Measurements from ENCODE around the gene RNF214.
"Not testable (repeated sequence)": the region's sequence is repeated elsewhere in the genome, so short reads cannot be mapped to it uniquely, and the experiment has no call there.

The RNF214 gene

GRCh38 chr11:117259417-117259816 lies 26.9 kb downstream of the RNF214 start:
- no peak for DNase-seq
- Histone ChIP-seq H3K4me3 (ENCODE audit: low read depth in 1 of 2, low read length in 2 of 2) (no peak overlapping the region), H3K9me3 (ENCODE audit: insufficient read depth, low read length, severe bottlenecking) (no peaks in the 10 kb centered on the region), H3K4me2 (ENCODE audit: insufficient read depth, low read length) (no peak overlapping the region), H3K27ac (ENCODE audit: low read length) (no peak overlapping the region), H2AFZ (ENCODE audit: low read depth, low read length) (no peak overlapping the region), H3K9ac (ENCODE audit: low read depth, low read length) (no peak overlapping the region), H3K27me3 (ENCODE audit: insufficient read depth, low read length, poor library complexity) (no peaks in the 10 kb centered on the region), H4K20me1 (ENCODE audit: insufficient read depth, low read length) (no peaks in the 10 kb centered on the region), H3K79me2 (ENCODE audit: insufficient read depth, low read length) (no peaks in the 10 kb centered on the region), H3K36me3 (ENCODE audit: insufficient read depth, low read length) (peaks cover 19% of the 10 kb centered on the region; the same call in 1 of the 2 replicates), H3K4me1 (ENCODE audit: insufficient read depth, low read length) (no peaks in the 10 kb centered on the region)
- ATAC-seq (ENCODE audit: insufficient read depth, low read depth): no peak
- TF ChIP-seq, protein P1, sequence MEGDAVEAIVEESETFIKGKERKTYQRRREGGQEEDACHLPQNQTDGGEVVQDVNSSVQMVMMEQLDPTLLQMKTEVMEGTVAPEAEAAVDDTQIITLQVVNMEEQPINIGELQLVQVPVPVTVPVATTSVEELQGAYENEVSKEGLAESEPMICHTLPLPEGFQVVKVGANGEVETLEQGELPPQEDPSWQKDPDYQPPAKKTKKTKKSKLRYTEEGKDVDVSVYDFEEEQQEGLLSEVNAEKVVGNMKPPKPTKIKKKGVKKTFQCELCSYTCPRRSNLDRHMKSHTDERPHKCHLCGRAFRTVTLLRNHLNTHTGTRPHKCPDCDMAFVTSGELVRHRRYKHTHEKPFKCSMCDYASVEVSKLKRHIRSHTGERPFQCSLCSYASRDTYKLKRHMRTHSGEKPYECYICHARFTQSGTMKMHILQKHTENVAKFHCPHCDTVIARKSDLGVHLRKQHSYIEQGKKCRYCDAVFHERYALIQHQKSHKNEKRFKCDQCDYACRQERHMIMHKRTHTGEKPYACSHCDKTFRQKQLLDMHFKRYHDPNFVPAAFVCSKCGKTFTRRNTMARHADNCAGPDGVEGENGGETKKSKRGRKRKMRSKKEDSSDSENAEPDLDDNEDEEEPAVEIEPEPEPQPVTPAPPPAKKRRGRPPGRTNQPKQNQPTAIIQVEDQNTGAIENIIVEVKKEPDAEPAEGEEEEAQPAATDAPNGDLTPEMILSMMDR (IDR thresholded peaks at IDR 0.05; ENCODE audit: borderline replicate concordance, extremely low read depth, low read length, poor library complexity, severe bottlenecking): no peak
- TF ChIP-seq EZH2 (IDR thresholded peaks at IDR 0.05; ENCODE audit: borderline replicate concordance, low read depth, low read length, severe bottlenecking): no peak

GRCh38 chr11:117264624-117265323 lies 32.3 kb downstream of the RNF214 start:
- peaks cover 16% of the 10 kb centered on the region; the same call in 1 of the 2 replicates for H3K36me3 ChIP-seq (ENCODE audit: insufficient read depth, low read length)
- ATAC-seq (ENCODE audit: insufficient read depth, low read depth); H3K9ac ChIP-seq (ENCODE audit: low read depth, low read length); H3K4me3 ChIP-seq (ENCODE audit: low read depth in 1 of 2, low read length in 2 of 2); DNase-seq; H3K9me3 ChIP-seq (ENCODE audit: insufficient read depth, low read length, severe bottlenecking); H3K4me2 ChIP-seq (ENCODE audit: insufficient read depth, low read length); H3K79me2 ChIP-seq (ENCODE audit: insufficient read depth, low read length); H3K4me1 ChIP-seq (ENCODE audit: insufficient read depth, low read length); H2AFZ ChIP-seq (ENCODE audit: low read depth, low read length); H3K27ac ChIP-seq (ENCODE audit: low read length); H3K27me3 ChIP-seq (ENCODE audit: insufficient read depth, low read length, poor library complexity); H4K20me1 ChIP-seq (ENCODE audit: insufficient read depth, low read length): not testable (repeated sequence)

DNA sequence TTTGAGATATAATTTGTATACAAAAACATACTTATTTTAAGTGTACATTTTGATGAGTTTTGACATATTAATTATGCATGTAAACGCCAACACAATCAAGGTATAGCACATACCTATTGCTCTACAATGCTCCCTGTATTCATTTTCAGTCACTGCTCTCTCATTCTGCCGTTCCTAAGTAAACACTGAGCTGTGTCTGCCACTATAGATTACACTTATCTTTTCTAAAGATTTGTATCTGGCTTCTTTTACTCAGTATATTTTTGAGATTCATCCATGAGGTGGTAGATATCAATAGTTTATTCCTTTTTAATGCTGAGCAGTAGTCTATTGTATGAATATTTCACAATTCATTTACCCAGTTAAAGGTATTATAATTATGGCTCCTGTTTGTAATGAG lies 33.3 kb downstream of the RNF214 start:
- Histone ChIP-seq H3K27ac (ENCODE audit: low read length) (no peak overlapping the region), H2AFZ (ENCODE audit: low read depth, low read length) (no peak overlapping the region), H3K4me2 (ENCODE audit: insufficient read depth, low read length) (no peak overlapping the region), H3K9ac (ENCODE audit: low read depth, low read length) (no peak overlapping the region), H3K4me1 (ENCODE audit: insufficient read depth, low read length) (no peaks in the 10 kb centered on the region), H4K20me1 (ENCODE audit: insufficient read depth, low read length) (no peaks in the 10 kb centered on the region), H3K9me3 (ENCODE audit: insufficient read depth, low read length, severe bottlenecking) (no peaks in the 10 kb centered on the region), H3K79me2 (ENCODE audit: insufficient read depth, low read length) (no peaks in the 10 kb centered on the region), H3K4me3 (ENCODE audit: low read depth in 1 of 2, low read length in 2 of 2) (no peak overlapping the region), H3K27me3 (ENCODE audit: insufficient read depth, low read length, poor library complexity) (no peaks in the 10 kb centered on the region), H3K36me3 (ENCODE audit: insufficient read depth, low read length) (peaks cover 12% of the 10 kb centered on the region; the same call in 1 of the 2 replicates)
- DNase-seq: no peak
- no peak for ATAC-seq (ENCODE audit: insufficient read depth, low read depth)
- TF ChIP-seq, protein P1 (IDR thresholded peaks at IDR 0.05; ENCODE audit: borderline replicate concordance, extremely low read depth, low read length, poor library complexity, severe bottlenecking): no peak
- no peak for TF ChIP-seq EZH2 (IDR thresholded peaks at IDR 0.05; ENCODE audit: borderline replicate concordance, low read depth, low read length, severe bottlenecking)

DNA sequence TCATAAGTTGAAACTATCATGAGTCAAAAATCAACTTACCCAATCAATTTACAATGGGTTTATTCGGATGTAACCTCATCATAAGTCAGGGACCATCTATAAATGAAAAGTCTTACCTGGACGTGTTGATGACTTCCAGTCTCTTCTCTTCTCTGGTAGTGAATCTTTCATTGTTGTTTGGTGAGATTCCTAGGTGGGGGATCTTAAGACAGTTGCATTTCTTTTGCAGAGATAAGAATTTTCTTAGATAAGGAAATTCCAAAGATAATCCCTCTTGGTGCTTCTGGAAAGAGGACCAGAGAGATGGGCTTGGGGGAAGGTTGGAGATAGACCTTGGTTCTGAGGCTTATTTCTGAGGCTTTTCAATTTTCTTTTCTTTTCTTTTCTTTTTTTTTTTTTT lies 37.4 kb downstream of the RNF214 start:
- Histone ChIP-seq H4K20me1 (ENCODE audit: insufficient read depth, low read length) (no peaks in the 10 kb centered on the region), H3K27ac (ENCODE audit: low read length) (no peak overlapping the region), H3K79me2 (ENCODE audit: insufficient read depth, low read length) (no peaks in the 10 kb centered on the region), H3K4me2 (ENCODE audit: insufficient read depth, low read length) (no peak overlapping the region), H3K4me1 (ENCODE audit: insufficient read depth, low read length) (no peaks in the 10 kb centered on the region), H2AFZ (ENCODE audit: low read depth, low read length) (no peak overlapping the region), H3K9me3 (ENCODE audit: insufficient read depth, low read length, severe bottlenecking) (no peaks in the 10 kb centered on the region), H3K36me3 (ENCODE audit: insufficient read depth, low read length) (peaks cover 6% of the 10 kb centered on the region; the same call in 1 of the 2 replicates), H3K4me3 (ENCODE audit: low read depth in 1 of 2, low read length in 2 of 2) (no peak overlapping the region), H3K9ac (ENCODE audit: low read depth, low read length) (no peak overlapping the region), H3K27me3 (ENCODE audit: insufficient read depth, low read length, poor library complexity) (no peaks in the 10 kb centered on the region)
- TF ChIP-seq, protein P1 (IDR thresholded peaks at IDR 0.05; ENCODE audit: borderline replicate concordance, extremely low read depth, low read length, poor library complexity, severe bottlenecking): no peak
- TF ChIP-seq EZH2 (IDR thresholded peaks at IDR 0.05; ENCODE audit: borderline replicate concordance, low read depth, low read length, severe bottlenecking): no peak
- ATAC-seq (ENCODE audit: insufficient read depth, low read depth): no peak
- DNase-seq: no peak
